Neural cell (in vitro differentiated cells): ENCODE measurements around the gene SMARCA1.

Source experiments
- CTCF ChIP-seq: fragments of 450-650 bp; IDR thresholded peaks from 2 replicates; pipeline ENCODE4 v1.5.1; 2014; ENCODE audit warnings: antibody characterized with exemption, mild to moderate bottlenecking, moderate library complexity; ENCODE audit not compliant: poor library complexity, severe bottlenecking
- EZH2 ChIP-seq: fragments of 200-600, 300-800 bp; shearing (Covaris generic), sonication (generic); IDR thresholded peaks from 2 replicates; pipeline ENCODE4 v1.6.1; 2014; ENCODE audit warnings: antibody characterized with exemption, low read length, borderline replicate concordance, mild to moderate bottlenecking; ENCODE audit not compliant: insufficient read depth, poor library complexity, severe bottlenecking
- POLR2AphosphoS5 ChIP-seq: IDR thresholded peaks from 2 replicates; pipeline ENCODE4 v1.6.1; 2012

- TF ChIP-seq CTCF (no peak), POLR2AphosphoS5 (no peak), EZH2 (no peak)
These were observed 60.6 kb downstream of the SMARCA1 start for GRCh38 chrX:129462707-129463106.
